GM12878 (cell line): ENCODE data around the gene NRIP3. TPM values are rescaled to one million over a fixed set of nuclear protein-coding genes. Genes with fewer than 3 reads are reported as not detected.

Experiments
- ATAC-seq: fragments of 200-7000 bp; cut with Tn5 transposase; 3 replicates; pipeline ENCODE4 v1.9.1; 2020; ENCODE audit warnings: mild to moderate bottlenecking, moderate library complexity
- BruUV-seq: library from RNA; stranded (reverse); fragments of 400-500 nt; replicated peaks from 2 replicates; lab custom pipeline; 2021; lab: Mats Ljungman, UMichigan
- CTCF ChIA-PET: fragments of 300-600 bp; sonication (Branson Sonifier 250); formaldehyde crosslinking; extraction: SDS; loops from one replicate; lab custom pipeline; 2021; ENCODE audit warnings: inconsistent platforms; lab: Yijun Ruan, JAX
- POLR2A ChIA-PET: fragments of 350-600 bp; formaldehyde crosslinking; extraction: SDS; loops from one replicate; lab custom pipeline; 2021; ENCODE audit warnings: inconsistent platforms; lab: Charles Lee
- RAD21 ChIA-PET: fragments of 300-600 bp; sonication (Branson Sonifier 250); formaldehyde crosslinking; loops from one replicate; lab custom pipeline; 2023; ENCODE audit warnings: antibody characterized with exemption; ENCODE audit not compliant: unreplicated experiment; lab: Charles Lee
- SMC1A ChIA-PET: fragments of 300-600 bp; sonication (Branson Sonifier 250); formaldehyde crosslinking; loops from one replicate; lab custom pipeline; 2023; ENCODE audit not compliant: unreplicated experiment, uncharacterized antibody; lab: Charles Lee
- DNase-seq: peaks from one replicate; pipeline ENCODE4 v3.0.0-alpha.2; 2011; ENCODE audit warnings: low read depth, low spot score
- FAIRE-seq: peaks from 3 replicates; lab custom pipeline; 2011; peaks lifted over from hg19 to GRCh38; lab: Jason Lieb, UNC
- H2AFZ ChIP-seq: 2 replicates; pipeline ENCODE4 v1.6.0; 2011; ENCODE audit warnings: low read depth, low read length, control low read depth; ENCODE audit not compliant: control insufficient read depth
- H3K27ac ChIP-seq: 2 replicates; pipeline ENCODE4 v1.5.1; 2011; ENCODE audit warnings: control low read depth; ENCODE audit not compliant: control insufficient read depth, insufficient read depth
- H3K27me3 ChIP-seq, 2 experiments: replicated peaks in 1 of 2; 2 replicates each; pipeline versions ENCODE4 v1.6.0 to v1.6.1; 2011; ENCODE audit warnings: low read length in 1 of 2; ENCODE audit not compliant: control insufficient read depth in 2 of 2, insufficient read depth in 2 of 2
- H3K36me3 ChIP-seq, 2 experiments: 2 replicates each; pipeline ENCODE4 v1.5.1; 2011; ENCODE audit warnings: low read length in 1 of 2; ENCODE audit not compliant: control insufficient read depth in 2 of 2, insufficient read depth in 2 of 2
- H3K4me1 ChIP-seq: 2 replicates; pipeline ENCODE4 v1.6.1; 2011; ENCODE audit warnings: mild to moderate bottlenecking, low read length, moderate library complexity, mixed read lengths; ENCODE audit not compliant: control insufficient read depth, insufficient read depth
- H3K4me2 ChIP-seq: 2 replicates; pipeline ENCODE4 v1.6.0; 2011; ENCODE audit warnings: control low read depth; ENCODE audit not compliant: control insufficient read depth, insufficient read depth
- H3K4me3 ChIP-seq: fragments of 200-600 bp; sonication (generic); 2 replicates; pipeline ENCODE4 v1.5.1; 2016
- H3K79me2 ChIP-seq: 2 replicates; pipeline ENCODE4 v1.6.0; 2011; ENCODE audit warnings: low read length; ENCODE audit not compliant: control insufficient read depth, insufficient read depth
- H3K9ac ChIP-seq: 2 replicates; pipeline ENCODE4 v1.8.0; 2011; ENCODE audit warnings: low read length, control low read depth, mixed read lengths; ENCODE audit not compliant: control insufficient read depth, insufficient read depth
- H3K9me3 ChIP-seq: replicated peaks from 3 replicates; pipeline ENCODE4 v1.5.1; 2011; ENCODE audit warnings: mild to moderate bottlenecking, low read length; ENCODE audit not compliant: control insufficient read depth, insufficient read depth
- H4K20me1 ChIP-seq: 2 replicates; pipeline ENCODE4 v1.6.0; 2011; ENCODE audit not compliant: control insufficient read depth, insufficient read depth
- BACH1 ChIP-seq: fragments of 450-650 bp; IDR thresholded peaks from 2 replicates; pipeline ENCODE4 v1.6.1; 2017; ENCODE audit warnings: mild to moderate bottlenecking, borderline replicate concordance
- BHLHE40 ChIP-seq, 2 experiments: fragments of 450-650 bp in 1 of 2; IDR thresholded peaks; 2 replicates each; pipeline ENCODE4 v1.6.1; 2011 to 2017; ENCODE audit warnings: low read depth in 2 of 2, borderline replicate concordance in 1 of 2, improper control_type of control experiment in 1 of 2, low read length in 1 of 2, mild to moderate bottlenecking in 1 of 2
- CEBPB ChIP-seq, 2 experiments: fragments of 150-350 bp in 1 of 2; IDR thresholded peaks; 2 replicates each; pipeline ENCODE4 v1.6.1; 2012 to 2014; ENCODE audit warnings: low read depth in 2 of 2, low read length in 2 of 2, borderline replicate concordance in 1 of 2, inconsistent platforms in 1 of 2
- CHD4 ChIP-seq: fragments of 200-600 bp; sonication (generic); IDR thresholded peaks from 2 replicates; pipeline ENCODE4 v1.6.1; 2016; ENCODE audit warnings: mild to moderate bottlenecking
- ESRRA ChIP-seq: IDR thresholded peaks from 2 replicates; pipeline ENCODE4 v1.6.1; 2012; ENCODE audit warnings: mild to moderate bottlenecking, low read length, improper control_type of control experiment
- ETV6 ChIP-seq, 2 experiments: fragments of 450-650 bp in 1 of 2; IDR thresholded peaks in 1 of 2; conservative IDR thresholded peaks in 1 of 2; 2 replicates each; pipeline ENCODE4 v1.6.1; 2014; ENCODE audit warnings: antibody characterized with exemption in 1 of 2, borderline replicate concordance in 1 of 2, low read depth in 1 of 2, mild to moderate bottlenecking in 1 of 2, moderate library complexity in 1 of 2
- KLF5 ChIP-seq: fragments of 450-650 bp; IDR thresholded peaks from 2 replicates; pipeline ENCODE4 v1.6.1; 2014; ENCODE audit warnings: mild to moderate bottlenecking; ENCODE audit not compliant: partially characterized antibody
- LARP7 ChIP-seq: fragments of 450-650 bp; IDR thresholded peaks from 2 replicates; pipeline ENCODE4 v1.6.1; 2017; ENCODE audit warnings: mild to moderate bottlenecking
- MTA3 ChIP-seq: IDR thresholded peaks from 2 replicates; pipeline ENCODE4 v1.6.1; 2012; ENCODE audit warnings: low read length, inconsistent platforms, borderline replicate concordance
- MXI1 ChIP-seq: fragments of 150-350 bp; IDR thresholded peaks from 2 replicates; pipeline ENCODE4 v1.6.1; 2011; ENCODE audit warnings: low read depth, mild to moderate bottlenecking, inconsistent platforms, low read length, improper control_type of control experiment
- PML ChIP-seq: IDR thresholded peaks from 2 replicates; pipeline ENCODE4 v1.6.1; 2012; ENCODE audit warnings: low read length, inconsistent platforms
- SPI1 ChIP-seq: IDR thresholded peaks from 2 replicates; pipeline ENCODE4 v1.6.1; 2011; ENCODE audit warnings: low read depth, mild to moderate bottlenecking, low read length, moderate library complexity, borderline replicate concordance; ENCODE audit not compliant: insufficient read depth
- TAF1 ChIP-seq: IDR thresholded peaks from 2 replicates; pipeline ENCODE4 v1.6.1; 2011; ENCODE audit warnings: mild to moderate bottlenecking, low read depth, low read length, borderline replicate concordance
- TCF3 ChIP-seq: IDR thresholded peaks from 2 replicates; pipeline ENCODE4 v1.6.1; 2012; ENCODE audit warnings: low read depth, mild to moderate bottlenecking, low read length, borderline replicate concordance; ENCODE audit not compliant: insufficient read depth
- WGBS: methylation state at CpG from one replicate; pipeline ENCODE4 v1.1.6; 2016; ENCODE audit warnings: low lambda C conversion rate; ENCODE audit not compliant: insufficient replicate concordance, insufficient coverage; ENCODE audit errors: missing lambda C conversion rate; 5-methylcytosine and 5-hydroxymethylcytosine counted together
- in situ Hi-C: fragments of 300-500 bp; cut with MboI; formaldehyde crosslinking; loops from 9 replicates; pipeline ENCODE4 v1.14.3; 2018; ENCODE audit warnings: mixed read lengths
- intact Hi-C: fragments of 100-400 bp; cut with micrococcal nuclease; formaldehyde crosslinking; loops from one replicate; pipeline ENCODE4 v1.14.2; 2022; ENCODE audit not compliant: unreplicated experiment
- polyA plus RNA-seq, 11 experiments: library from polyadenylated mRNA; depleted of rRNA in 4 of 11; unstranded in 6 of 11; stranded (reverse) in 5 of 11; fragments of >200 nt; fragmentation: Nextera tagmentation in 4 of 11; fragmentation: Illumina TruSeq in 1 of 11; extraction: Ambion mirVana in 4 of 11; extraction: Trizol in 1 of 11; gene quantifications; 1 replicate in 1 of 11; 2 replicates in 10 of 11; pipeline versions ENCODE4 v1.2.1 to v1.2.3, GENCODE V29; 2011 to 2016; ENCODE audit warnings: inconsistent platforms in 2 of 11, missing spikeins in 2 of 11, low read depth in 1 of 11
- total RNA-seq, 4 experiments: library from RNA; depleted of rRNA in 3 of 4; stranded (reverse); fragments of >200 nt in 3 of 4; fragmentation: Illumina TruSeq in 1 of 4; extraction: Trizol in 1 of 4; gene quantifications; 2 replicates each; pipeline versions ENCODE4 v1.2.1 to v1.2.3, GENCODE V29; 2013 to 2021
- TF ChIP-seq, protein P1 (sequence below): fragments of 450-650 bp; IDR thresholded peaks from 2 replicates; pipeline ENCODE4 v1.6.1; 2016; ENCODE audit warnings: mild to moderate bottlenecking
- TF ChIP-seq, protein P2 (sequence below): fragments of 450-650 bp; IDR thresholded peaks from 2 replicates; pipeline ENCODE4 v1.6.1; 2016; ENCODE audit warnings: mild to moderate bottlenecking
- TF ChIP-seq, protein P3 (sequence below): IDR thresholded peaks from 2 replicates; pipeline ENCODE4 v1.6.1; 2011; ENCODE audit warnings: borderline replicate concordance, low read depth, mild to moderate bottlenecking, moderate library complexity, low read length; ENCODE audit not compliant: insufficient read depth, poor library complexity, severe bottlenecking

NRIP3 gene
- total and polyA plus RNA-seq, 10 of the 15 experiments (the other 5 are each of a cell fraction or from before 2014, with no cell fraction given) = under 0.01 to 0.25 (median 0.09) TPM; not detected in 7

DNA sequence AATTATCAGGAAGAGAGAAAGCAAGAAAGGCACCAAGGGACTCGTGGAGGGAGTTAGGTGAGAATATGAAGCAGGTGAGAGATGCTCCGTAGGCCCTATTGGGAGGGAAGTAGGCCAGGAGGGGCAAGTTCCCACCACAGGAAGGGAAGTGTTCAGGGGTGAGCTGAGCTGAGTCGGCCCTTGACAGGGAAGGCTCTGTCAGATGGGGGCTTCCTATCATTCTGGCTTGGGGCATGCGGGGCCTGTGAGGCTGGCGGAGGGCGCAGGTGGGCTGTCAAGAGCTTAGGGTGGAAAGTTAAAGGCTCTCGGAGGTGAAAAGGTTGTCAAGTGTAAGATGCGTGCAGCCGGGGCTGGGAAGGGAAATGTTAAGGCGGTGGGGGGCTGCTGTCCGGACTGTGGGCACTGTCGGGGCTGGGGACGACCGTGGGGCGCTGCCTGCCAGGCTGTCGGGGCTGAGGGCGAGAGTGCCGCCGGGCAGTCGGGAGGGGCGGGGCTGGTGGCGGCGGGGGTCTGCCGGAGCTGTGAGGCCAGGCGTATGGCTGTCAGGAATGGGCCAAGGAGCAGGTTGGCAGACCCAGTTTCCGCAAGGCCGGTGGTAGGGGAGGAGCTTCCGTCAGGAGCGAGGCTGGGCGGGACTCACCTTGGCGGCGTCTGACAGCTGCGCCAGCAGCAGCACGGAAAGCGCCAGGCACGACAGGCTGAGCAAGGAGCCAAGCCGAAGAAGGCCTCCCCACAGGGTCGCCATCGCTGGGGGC lies 40.1 kb downstream of the NRIP3 start:
- H3K9me3 ChIP-seq = no peaks in the 10 kb centered on the region
- H3K36me3 ChIP-seq = no peaks in the 10 kb centered on the region
- CTCF ChIA-PET = interaction anchor here (0.6 to 2.6 kb wide), 9 partner anchors 10 to 397 kb away, joined by 4 to 26 read pairs (median 5); no protein-coding TSS in a partner anchor
- peak overlapping the region; percentile 92 for H3K27ac ChIP-seq
- 1% methylated on average over 33 of the region's 39 CpGs for whole genome bisulfite sequencing
- peak overlapping the region; percentile 94 for H3K9ac ChIP-seq
- in situ Hi-C loops = no loop called here
- TF ChIP-seq ESRRA (no peak), ETV6 (conservative IDR thresholded peaks at IDR 0.05 in 1 of 2, IDR thresholded peaks at IDR 0.05 in 1 of 2; ENCODE audit: borderline replicate concordance in 1 of 2, low read depth in 1 of 2) (no peak), MTA3 (no peak), LARP7 (no peak; the same call in 1 of the 2 replicates), BHLHE40 (IDR thresholded peaks at IDR 0.05; ENCODE audit: borderline replicate concordance in 1 of 2, low read depth in 2 of 2, low read length in 1 of 2) (no peak), TCF3 (0 out of 2 replicates have a peak, but pooled peaks have one; percentile 69), TAF1 (no peak), CEBPB (IDR thresholded peaks at IDR 0.05; ENCODE audit: borderline replicate concordance in 1 of 2, low read depth in 2 of 2, low read length in 2 of 2) (no peak), BACH1 (peak; percentile 78; the same call in 1 of the 2 replicates), PML (no peak), MXI1 (peak; percentile 57; the same call in 1 of the 2 replicates), KLF5 (no peak), SPI1 (peak; percentile 25; the same call in 1 of the 2 replicates), CHD4 (no peak)
- TF ChIP-seq, protein P1, sequence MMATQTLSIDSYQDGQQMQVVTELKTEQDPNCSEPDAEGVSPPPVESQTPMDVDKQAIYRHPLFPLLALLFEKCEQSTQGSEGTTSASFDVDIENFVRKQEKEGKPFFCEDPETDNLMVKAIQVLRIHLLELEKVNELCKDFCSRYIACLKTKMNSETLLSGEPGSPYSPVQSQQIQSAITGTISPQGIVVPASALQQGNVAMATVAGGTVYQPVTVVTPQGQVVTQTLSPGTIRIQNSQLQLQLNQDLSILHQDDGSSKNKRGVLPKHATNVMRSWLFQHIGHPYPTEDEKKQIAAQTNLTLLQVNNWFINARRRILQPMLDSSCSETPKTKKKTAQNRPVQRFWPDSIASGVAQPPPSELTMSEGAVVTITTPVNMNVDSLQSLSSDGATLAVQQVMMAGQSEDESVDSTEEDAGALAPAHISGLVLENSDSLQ = 0 out of 2 replicates have a peak, but pooled peaks have one; percentile 34
- TF ChIP-seq, protein P2, sequence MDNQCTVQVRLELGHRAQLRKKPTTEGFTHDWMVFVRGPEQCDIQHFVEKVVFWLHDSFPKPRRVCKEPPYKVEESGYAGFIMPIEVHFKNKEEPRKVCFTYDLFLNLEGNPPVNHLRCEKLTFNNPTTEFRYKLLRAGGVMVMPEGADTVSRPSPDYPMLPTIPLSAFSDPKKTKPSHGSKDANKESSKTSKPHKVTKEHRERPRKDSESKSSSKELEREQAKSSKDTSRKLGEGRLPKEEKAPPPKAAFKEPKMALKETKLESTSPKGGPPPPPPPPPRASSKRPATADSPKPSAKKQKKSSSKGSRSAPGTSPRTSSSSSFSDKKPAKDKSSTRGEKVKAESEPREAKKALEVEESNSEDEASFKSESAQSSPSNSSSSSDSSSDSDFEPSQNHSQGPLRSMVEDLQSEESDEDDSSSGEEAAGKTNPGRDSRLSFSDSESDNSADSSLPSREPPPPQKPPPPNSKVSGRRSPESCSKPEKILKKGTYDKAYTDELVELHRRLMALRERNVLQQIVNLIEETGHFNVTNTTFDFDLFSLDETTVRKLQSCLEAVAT = peak; percentile 87; the same call in 1 of the 2 replicates
- TF ChIP-seq, protein P3, sequence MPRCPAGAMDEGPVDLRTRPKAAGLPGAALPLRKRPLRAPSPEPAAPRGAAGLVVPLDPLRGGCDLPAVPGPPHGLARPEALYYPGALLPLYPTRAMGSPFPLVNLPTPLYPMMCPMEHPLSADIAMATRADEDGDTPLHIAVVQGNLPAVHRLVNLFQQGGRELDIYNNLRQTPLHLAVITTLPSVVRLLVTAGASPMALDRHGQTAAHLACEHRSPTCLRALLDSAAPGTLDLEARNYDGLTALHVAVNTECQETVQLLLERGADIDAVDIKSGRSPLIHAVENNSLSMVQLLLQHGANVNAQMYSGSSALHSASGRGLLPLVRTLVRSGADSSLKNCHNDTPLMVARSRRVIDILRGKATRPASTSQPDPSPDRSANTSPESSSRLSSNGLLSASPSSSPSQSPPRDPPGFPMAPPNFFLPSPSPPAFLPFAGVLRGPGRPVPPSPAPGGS = no peak
- TF ChIP-seq, all 136 proteins: peak for 6
- ChIA-PET RAD21 (interaction anchor here (0.9 to 2.6 kb wide), 13 partner anchors 15 to 762 kb away, joined by 3 to 9 read pairs (median 5); partner anchors contain the start of genes STK33 and ZNF143), SMC1A (interaction anchor here (0.7 to 1.5 kb wide), 6 partner anchors 22 to 543 kb away, joined by 3 to 4 read pairs (median 4); no protein-coding TSS in a partner anchor), POLR2A (interaction anchor here (0.7 to 1.6 kb wide), 7 partner anchors 52 to 350 kb away, joined by 3 to 10 read pairs (median 3); partner anchors contain the start of genes RPL27A and TRIM66)
- H3K4me3 ChIP-seq = peak overlapping the region; percentile 83
- BruUV-seq = no TSS peak
- H3K27me3 ChIP-seq = no peaks in the 10 kb centered on the region
- DNase-seq (peak; percentile 37), FAIRE-seq (peak; percentile 94), ATAC-seq (peak; percentile 81)
- H4K20me1 ChIP-seq = no peaks in the 10 kb centered on the region
- H3K4me2 ChIP-seq = peak overlapping the region; percentile 91
- peaks cover 34% of the 10 kb centered on the region for H3K79me2 ChIP-seq
- peak overlapping the region; percentile 94 for H2AFZ ChIP-seq
- intact Hi-C loops = loop anchor here (5.0 kb wide), 3 partner anchors 99 to 396 kb away; a partner anchor contains a TSS
- peaks cover 10% of the 10 kb centered on the region for H3K4me1 ChIP-seq
